Measurements from ENCODE around the gene HOXC9. TPM values are rescaled to one million over a fixed set of nuclear protein-coding genes. Genes with fewer than 3 reads are reported as not detected.

HOXC9 gene
- total RNA-seq, 4 donors from 2014 or later, result 1.7 to 13.2 (median 1.9) TPM; not detected in 1

DNA sequence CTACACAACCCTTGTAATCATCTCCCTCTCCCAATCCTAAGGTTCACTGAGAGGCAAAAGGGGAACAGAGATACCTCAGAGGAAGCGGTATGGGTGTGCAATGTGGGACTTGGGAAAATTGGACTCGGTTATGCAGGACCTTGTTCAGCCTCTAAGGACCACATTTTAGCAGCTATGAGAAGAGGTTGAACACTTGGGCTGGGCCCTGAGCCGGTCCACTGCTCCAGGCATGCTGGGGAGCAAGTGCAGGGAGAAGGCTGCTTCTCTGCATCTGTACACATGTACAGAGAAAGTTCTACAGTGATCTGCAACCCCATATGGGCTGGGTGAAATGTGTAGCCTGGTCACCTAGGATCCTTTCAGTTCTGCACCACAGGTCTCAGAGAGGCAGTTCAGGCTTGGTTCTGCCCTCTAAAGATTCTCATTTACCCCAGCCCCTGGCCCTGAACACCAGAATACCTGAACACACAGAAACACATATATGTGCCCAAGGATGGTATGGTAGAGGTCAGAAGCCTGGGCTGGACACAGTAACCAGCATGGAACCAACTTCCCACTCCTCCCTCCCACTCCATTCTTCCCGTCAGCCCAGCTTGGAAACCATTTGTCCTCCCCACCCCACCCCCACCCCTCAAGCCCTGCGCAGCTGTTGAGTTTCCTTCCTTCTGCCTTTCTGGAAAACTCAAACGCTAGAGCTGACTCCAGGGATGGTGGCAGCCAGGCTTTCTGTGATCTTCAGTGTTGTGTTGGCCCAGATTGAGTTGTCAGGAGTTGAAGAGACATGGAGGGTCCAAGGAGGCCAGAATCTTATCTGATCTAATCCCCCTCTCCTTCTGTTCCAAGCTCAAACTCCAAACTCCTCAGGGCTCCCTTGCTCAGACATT, 43.3 kb downstream of the HOXC9 start:
- peak overlapping the region in 2 of 4 donors; percentile 59 to 60 for H3K27ac ChIP-seq

DNA sequence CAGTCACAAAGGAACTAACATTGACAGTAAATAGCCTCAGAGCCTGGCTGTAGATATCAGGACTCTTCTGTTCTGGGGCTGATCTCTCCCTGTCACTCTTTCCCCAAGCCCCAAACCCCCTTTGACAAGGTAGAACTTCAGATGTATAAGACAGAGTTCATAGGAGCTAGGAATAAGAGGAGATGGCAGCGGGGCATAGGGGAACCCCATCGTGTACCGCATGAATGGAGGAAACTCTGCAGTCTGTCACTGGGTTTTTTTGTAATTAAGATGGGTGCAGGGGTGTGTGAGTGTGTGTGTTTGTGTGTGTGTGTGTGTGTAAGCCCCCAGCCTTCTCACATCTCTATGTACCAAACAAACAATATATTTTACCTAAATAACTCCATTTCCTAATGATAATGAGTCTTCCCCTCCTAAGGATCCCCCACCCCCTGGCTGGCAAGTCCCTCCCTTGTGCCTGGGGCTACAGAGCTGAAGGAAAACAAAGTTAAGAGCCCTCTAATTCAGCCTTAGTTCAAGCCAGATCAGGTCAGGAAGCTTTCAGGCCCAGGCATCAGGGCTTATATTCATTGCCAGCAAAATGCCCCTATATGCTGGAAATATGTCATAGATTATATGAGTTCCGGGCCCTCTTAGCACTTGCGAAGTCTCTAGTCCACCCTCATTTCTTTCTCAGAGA, 44.6 kb downstream of the HOXC9 start:
- no peak for TF ChIP-seq POLR2A (IDR thresholded peaks at IDR 0.05)
- TF ChIP-seq, protein P1, sequence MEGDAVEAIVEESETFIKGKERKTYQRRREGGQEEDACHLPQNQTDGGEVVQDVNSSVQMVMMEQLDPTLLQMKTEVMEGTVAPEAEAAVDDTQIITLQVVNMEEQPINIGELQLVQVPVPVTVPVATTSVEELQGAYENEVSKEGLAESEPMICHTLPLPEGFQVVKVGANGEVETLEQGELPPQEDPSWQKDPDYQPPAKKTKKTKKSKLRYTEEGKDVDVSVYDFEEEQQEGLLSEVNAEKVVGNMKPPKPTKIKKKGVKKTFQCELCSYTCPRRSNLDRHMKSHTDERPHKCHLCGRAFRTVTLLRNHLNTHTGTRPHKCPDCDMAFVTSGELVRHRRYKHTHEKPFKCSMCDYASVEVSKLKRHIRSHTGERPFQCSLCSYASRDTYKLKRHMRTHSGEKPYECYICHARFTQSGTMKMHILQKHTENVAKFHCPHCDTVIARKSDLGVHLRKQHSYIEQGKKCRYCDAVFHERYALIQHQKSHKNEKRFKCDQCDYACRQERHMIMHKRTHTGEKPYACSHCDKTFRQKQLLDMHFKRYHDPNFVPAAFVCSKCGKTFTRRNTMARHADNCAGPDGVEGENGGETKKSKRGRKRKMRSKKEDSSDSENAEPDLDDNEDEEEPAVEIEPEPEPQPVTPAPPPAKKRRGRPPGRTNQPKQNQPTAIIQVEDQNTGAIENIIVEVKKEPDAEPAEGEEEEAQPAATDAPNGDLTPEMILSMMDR (IDR thresholded peaks at IDR 0.05), result no peak
- H3K36me3 ChIP-seq, result no peaks in the 10 kb centered on the region
- peak overlapping the region in 1 of 4 donors; percentile 59 for H3K27ac ChIP-seq
- peak in 1 of 3 donors; percentile 15 for DNase-seq
- H3K27me3 ChIP-seq, result no peaks in the 10 kb centered on the region
- no peaks in the 10 kb centered on the region for H3K4me1 ChIP-seq
- H3K4me3 ChIP-seq, result no peak overlapping the region
- no peaks in the 10 kb centered on the region for H3K9me3 ChIP-seq

More for the DNA sequence above, 43.3 kb downstream of the HOXC9 start:
- Histone ChIP-seq H3K4me3 (no peak overlapping the region), H3K27me3 (no peaks in the 10 kb centered on the region), H3K36me3 (no peaks in the 10 kb centered on the region), H3K4me1 (peaks cover 0 to 12% (median 0%) of the 10 kb centered on the region in 4 donors), H3K9me3 (no peaks in the 10 kb centered on the region)
- peak in 1 of 3 donors; percentile 24 for DNase-seq
- TF ChIP-seq, protein P1 (IDR thresholded peaks at IDR 0.05), result no peak
- TF ChIP-seq POLR2A (IDR thresholded peaks at IDR 0.05), result no peak

DNA sequence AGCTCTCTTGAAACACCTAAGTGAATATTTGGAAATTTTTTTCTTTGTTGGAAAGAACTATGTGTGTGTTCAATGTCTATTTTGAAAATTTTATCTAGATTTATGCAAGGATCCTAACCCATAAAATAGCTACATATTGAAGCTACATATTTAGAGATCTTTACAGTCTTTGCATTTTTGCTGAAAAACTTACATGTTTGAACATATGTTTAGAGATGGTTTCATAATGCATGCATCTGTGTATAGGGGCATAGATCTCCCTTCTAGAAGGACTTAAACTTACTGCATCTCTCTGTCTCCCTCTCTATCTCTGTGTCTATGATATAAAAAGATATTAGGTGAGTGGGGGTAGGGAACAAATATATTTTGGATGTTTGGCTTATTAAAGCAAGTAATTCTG, 45.4 kb downstream of the HOXC9 start:
- no peak for DNase-seq
- Histone ChIP-seq H3K36me3 (no peaks in the 10 kb centered on the region), H3K27me3 (no peaks in the 10 kb centered on the region), H3K4me1 (no peaks in the 10 kb centered on the region), H3K4me3 (no peak overlapping the region), H3K27ac (no peak overlapping the region), H3K9me3 (no peaks in the 10 kb centered on the region)
- TF ChIP-seq POLR2A (IDR thresholded peaks at IDR 0.05), result no peak
- TF ChIP-seq, protein P1 (IDR thresholded peaks at IDR 0.05), result no peak

DNA sequence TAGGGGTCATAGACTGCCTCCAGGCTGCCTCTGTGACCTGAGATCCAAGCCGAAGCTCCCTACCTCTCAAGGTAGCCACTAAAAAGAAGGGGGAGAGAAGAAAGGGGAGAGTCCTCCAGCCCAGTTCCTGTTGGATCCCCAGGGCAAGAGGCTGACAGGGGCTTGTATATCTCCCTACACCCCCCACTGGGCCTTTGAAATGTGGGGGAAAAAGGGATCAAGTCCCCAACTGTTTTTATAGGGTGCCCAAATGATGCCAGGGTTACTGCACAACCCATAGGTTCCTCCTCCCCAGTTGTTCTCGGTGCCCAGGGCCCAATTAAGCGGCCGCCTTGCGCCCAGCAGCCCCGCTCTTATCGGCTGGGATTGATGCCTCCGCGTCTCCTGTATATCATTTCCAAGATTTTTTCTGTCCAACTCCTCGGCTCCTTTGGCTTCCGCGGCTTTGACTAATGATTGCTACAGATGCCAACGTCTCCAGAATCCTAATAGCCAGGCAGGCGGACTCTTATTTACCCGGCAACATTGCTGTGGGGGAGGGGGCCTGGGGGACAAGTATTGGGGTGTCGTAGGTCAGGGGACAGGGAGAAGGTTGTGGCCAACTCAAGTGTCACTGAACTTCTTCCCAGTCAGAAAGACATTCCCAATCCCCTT, 46.0 kb downstream of the HOXC9 start:
- Histone ChIP-seq H3K9me3 (no peaks in the 10 kb centered on the region), H3K4me3 (no peak overlapping the region), H3K27ac (no peak overlapping the region), H3K4me1 (peaks cover 0 to 1% (median 0%) of the 10 kb centered on the region in 4 donors), H3K27me3 (no peaks in the 10 kb centered on the region), H3K36me3 (no peaks in the 10 kb centered on the region)
- no peak for DNase-seq
- TF ChIP-seq POLR2A (IDR thresholded peaks at IDR 0.05), result no peak
- TF ChIP-seq, protein P1 (IDR thresholded peaks at IDR 0.05), result no peak

DNA sequence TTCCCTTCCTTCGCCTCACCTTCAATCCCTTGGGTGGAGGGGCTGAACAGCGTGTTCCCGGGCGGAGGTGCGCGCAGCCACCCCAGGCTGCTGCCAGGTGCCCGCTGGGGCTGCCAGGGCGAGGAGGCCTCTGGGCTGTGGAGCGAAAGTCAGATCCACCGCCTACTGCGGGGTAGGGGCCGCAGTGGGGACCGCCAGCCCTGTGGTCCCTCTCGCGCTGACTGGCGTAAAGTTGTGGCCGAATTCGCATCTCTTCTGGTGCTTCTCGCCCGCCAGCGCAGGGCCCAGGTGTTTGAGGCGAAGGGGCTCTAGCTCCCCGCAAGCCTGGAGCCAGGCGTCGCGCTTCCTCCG, 46.8 kb downstream of the HOXC9 start:
- no peak overlapping the region for H3K4me3 ChIP-seq
- H3K9me3 ChIP-seq, result no peaks in the 10 kb centered on the region
- H3K27ac ChIP-seq, result peak overlapping the region in 1 of 4 donors; percentile 21
- no peak for TF ChIP-seq POLR2A (IDR thresholded peaks at IDR 0.05)
- TF ChIP-seq, protein P1 (IDR thresholded peaks at IDR 0.05), result no peak
- no peaks in the 10 kb centered on the region for H3K36me3 ChIP-seq
- H3K4me1 ChIP-seq, result peaks cover 0 to 9% (median 0%) of the 10 kb centered on the region in 4 donors
- no peaks in the 10 kb centered on the region for H3K27me3 ChIP-seq
- DNase-seq, result no peak
